K562 (cell line): ENCODE data around the gene R3HDM2. TPM values are rescaled to one million over a fixed set of nuclear protein-coding genes. Genes with fewer than 3 reads are reported as not detected.

ENCODE experiments used
- DMBX1 ChIP-seq: fragments of 250-450 bp; sonication (Bioruptor Pico); IDR thresholded peaks from 2 replicates; pipeline ENCODE4 v1.8.0; 2022; ENCODE audit warnings: inconsistent platforms, mild to moderate bottlenecking, moderate library complexity, borderline replicate concordance
- E2F3 ChIP-seq: fragments of 250-450 bp; sonication (Bioruptor Pico); IDR thresholded peaks from 2 replicates; pipeline ENCODE4 v1.4.0; 2020; ENCODE audit warnings: mild to moderate bottlenecking
- EWSR1 ChIP-seq: fragments of 450-650 bp; IDR thresholded peaks from 2 replicates; pipeline ENCODE4 v1.6.1; 2018; ENCODE audit warnings: borderline replicate concordance, mild to moderate bottlenecking, low read depth, moderate library complexity; ENCODE audit not compliant: partially characterized antibody
- JUND ChIP-seq, 2 experiments: IDR thresholded peaks; 2 replicates in 1 of 2; 3 replicates in 1 of 2; pipeline ENCODE4 v1.6.1; 2011; ENCODE audit warnings: borderline replicate concordance in 2 of 2, low read depth in 2 of 2, low read length in 2 of 2, improper control_type of control experiment in 1 of 2, missing biosample characterization in 1 of 2, missing genetic modification characterization in 1 of 2, missing genetic modification reagents in 1 of 2
- KDM1A ChIP-seq, 2 experiments: fragments of 450-650 bp; IDR thresholded peaks; 2 replicates each; pipeline ENCODE4 v1.6.1; 2016; ENCODE audit warnings: mild to moderate bottlenecking in 2 of 2
- NFXL1 ChIP-seq: fragments of 450-650 bp; formaldehyde crosslinking; IDR thresholded peaks from 2 replicates; pipeline ENCODE4 v1.4.0; 2021; ENCODE audit warnings: mild to moderate bottlenecking
- PKNOX1 ChIP-seq: fragments of 450-650 bp; IDR thresholded peaks from 2 replicates; pipeline ENCODE4 v1.6.1; 2016
- SMARCA5 ChIP-seq: fragments of 450-650 bp; IDR thresholded peaks from 2 replicates; pipeline ENCODE4 v1.6.1; 2016
- STAT5B ChIP-seq: fragments of 250-450 bp; sonication (Bioruptor Pico); IDR thresholded peaks from 2 replicates; pipeline ENCODE4 v1.8.0; 2021; ENCODE audit warnings: mild to moderate bottlenecking, inconsistent platforms
- TRIM25 ChIP-seq: fragments of 450-650 bp; IDR thresholded peaks from 2 replicates; pipeline ENCODE4 v1.7.0; 2016; ENCODE audit warnings: borderline replicate concordance
- ZBTB8A ChIP-seq: fragments of 450-650 bp; IDR thresholded peaks from 2 replicates; pipeline ENCODE4 v1.6.1; 2018; ENCODE audit warnings: mild to moderate bottlenecking, moderate library complexity; ENCODE audit not compliant: partially characterized antibody
- ZNF282 ChIP-seq: sonication (generic); formaldehyde crosslinking; IDR thresholded peaks from 2 replicates; pipeline ENCODE4 v1.8.1; 2023; ENCODE audit warnings: missing genetic modification reagents
- ZNF311 ChIP-seq: fragments of 250-450 bp; sonication (Bioruptor Pico); IDR thresholded peaks from 2 replicates; pipeline ENCODE4 v1.4.0; 2020; ENCODE audit warnings: mild to moderate bottlenecking, moderate library complexity
- ZNF384 ChIP-seq: IDR thresholded peaks from 2 replicates; pipeline ENCODE4 v1.6.1; 2012; ENCODE audit warnings: low read depth, low read length, improper control_type of control experiment
- ZNF655 ChIP-seq: fragments of 250-450 bp; sonication (Bioruptor Pico); IDR thresholded peaks from 2 replicates; pipeline ENCODE4 v1.5.0; 2021
- ZSCAN32 ChIP-seq: fragments of 450-650 bp; formaldehyde crosslinking; IDR thresholded peaks from 2 replicates; pipeline ENCODE4 v1.4.0; 2020; ENCODE audit warnings: mild to moderate bottlenecking, moderate library complexity
- polyA plus RNA-seq, 8 experiments: library from polyadenylated mRNA; depleted of rRNA in 4 of 8; stranded (reverse) in 5 of 8; unstranded in 3 of 8; fragments of >200 nt; fragmentation: Nextera tagmentation in 2 of 8; fragmentation: Illumina TruSeq in 1 of 8; extraction: Ambion mirVana in 2 of 8; extraction: Trizol in 1 of 8; gene quantifications; 2 replicates each; pipeline versions ENCODE4 v1.2.1 to v1.2.3, GENCODE V29; 2011 to 2014; ENCODE audit warnings: inconsistent platforms in 1 of 8, missing spikeins in 1 of 8
- total RNA-seq, 7 experiments: library from RNA; depleted of rRNA in 6 of 7; stranded (reverse); fragments of >200 nt in 6 of 7; fragmentation: Illumina TruSeq in 2 of 7; extraction: Trizol in 2 of 7; gene quantifications; 2 replicates each; pipeline versions ENCODE4 v1.2.1 to v1.2.3, GENCODE V29; 2011 to 2021; ENCODE audit warnings: low replicate concordance in 1 of 7
- TF ChIP-seq, protein P1 (sequence below): sonication (generic); formaldehyde crosslinking; IDR thresholded peaks from 2 replicates; pipeline ENCODE4 v1.8.1; 2023; ENCODE audit warnings: mild to moderate bottlenecking, missing genetic modification reagents, moderate library complexity
- TF ChIP-seq, protein P2 (sequence below), 2 experiments: fragments of 250-450 bp in 1 of 2; fragments of 450-650 bp in 1 of 2; sonication (Bioruptor Pico) in 1 of 2; IDR thresholded peaks; 2 replicates each; pipeline versions ENCODE4 v1.6.1 to v1.8.0; 2016 to 2021; ENCODE audit warnings: mild to moderate bottlenecking in 2 of 2, moderate library complexity in 2 of 2, missing compliant biosample characterization in 1 of 2, missing genetic modification characterization in 1 of 2

Gene R3HDM2
- total and polyA plus RNA-seq, 9 of the 15 experiments (the other 6 are each of a cell fraction or from before 2014, with no cell fraction given): 3.3 to 18.8 (median 9.0) TPM

- TF ChIP-seq E2F3 (CRISPR knock-in tag) (no peak), PKNOX1 (peak; percentile 61), ZNF282 (no peak), NFXL1 (CRISPR knock-in tag) (no peak), DMBX1 (CRISPR knock-in tag) (no peak), ZNF384 (no peak), KDM1A (IDR thresholded peaks at IDR 0.05) (no peak), ZNF311 (CRISPR knock-in tag) (no peak), SMARCA5 (no peak), ZSCAN32 (no peak), ZBTB8A (no peak), TRIM25 (no peak), EWSR1 (no peak), JUND (IDR thresholded peaks at IDR 0.05; ENCODE audit: borderline replicate concordance, low read depth, low read length) (no peak), JUND (tag; IDR thresholded peaks at IDR 0.05; ENCODE audit: borderline replicate concordance, low read depth, low read length) (no peak), ZNF655 (CRISPR knock-in tag) (no peak), STAT5B (CRISPR knock-in tag) (no peak)
- TF ChIP-seq, protein P1, sequence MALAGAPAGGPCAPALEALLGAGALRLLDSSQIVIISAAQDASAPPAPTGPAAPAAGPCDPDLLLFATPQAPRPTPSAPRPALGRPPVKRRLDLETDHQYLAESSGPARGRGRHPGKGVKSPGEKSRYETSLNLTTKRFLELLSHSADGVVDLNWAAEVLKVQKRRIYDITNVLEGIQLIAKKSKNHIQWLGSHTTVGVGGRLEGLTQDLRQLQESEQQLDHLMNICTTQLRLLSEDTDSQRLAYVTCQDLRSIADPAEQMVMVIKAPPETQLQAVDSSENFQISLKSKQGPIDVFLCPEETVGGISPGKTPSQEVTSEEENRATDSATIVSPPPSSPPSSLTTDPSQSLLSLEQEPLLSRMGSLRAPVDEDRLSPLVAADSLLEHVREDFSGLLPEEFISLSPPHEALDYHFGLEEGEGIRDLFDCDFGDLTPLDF (CRISPR knock-in tag): no peak
- TF ChIP-seq, protein P2, sequence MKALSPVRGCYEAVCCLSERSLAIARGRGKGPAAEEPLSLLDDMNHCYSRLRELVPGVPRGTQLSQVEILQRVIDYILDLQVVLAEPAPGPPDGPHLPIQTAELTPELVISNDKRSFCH (CRISPR knock-in tag; IDR thresholded peaks at IDR 0.05): no peak
- TF ChIP-seq, protein P2 (tag; IDR thresholded peaks at IDR 0.05): no peak
Observed at GRCh38 chr12:57368349-57369095, 62.3 kb downstream of the R3HDM2 start (continued).
